Measurements from ENCODE around the gene HOXC4.

DNA sequence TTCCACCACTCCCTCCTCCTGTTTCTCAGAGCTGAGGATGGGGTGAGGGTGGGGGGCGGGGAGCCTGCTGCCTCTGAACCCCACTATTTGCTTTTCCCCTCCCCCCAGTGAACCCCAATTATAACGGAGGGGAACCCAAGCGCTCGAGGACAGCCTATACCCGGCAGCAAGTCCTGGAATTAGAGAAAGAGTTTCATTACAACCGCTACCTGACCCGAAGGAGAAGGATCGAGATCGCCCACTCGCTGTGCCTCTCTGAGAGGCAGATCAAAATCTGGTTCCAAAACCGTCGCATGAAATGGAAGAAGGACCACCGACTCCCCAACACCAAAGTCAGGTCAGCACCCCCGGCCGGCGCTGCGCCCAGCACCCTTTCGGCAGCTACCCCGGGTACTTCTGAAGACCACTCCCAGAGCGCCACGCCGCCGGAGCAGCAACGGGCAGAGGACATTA, 1.1 kb downstream of the HOXC4 start:
- TF ChIP-seq, protein P1, sequence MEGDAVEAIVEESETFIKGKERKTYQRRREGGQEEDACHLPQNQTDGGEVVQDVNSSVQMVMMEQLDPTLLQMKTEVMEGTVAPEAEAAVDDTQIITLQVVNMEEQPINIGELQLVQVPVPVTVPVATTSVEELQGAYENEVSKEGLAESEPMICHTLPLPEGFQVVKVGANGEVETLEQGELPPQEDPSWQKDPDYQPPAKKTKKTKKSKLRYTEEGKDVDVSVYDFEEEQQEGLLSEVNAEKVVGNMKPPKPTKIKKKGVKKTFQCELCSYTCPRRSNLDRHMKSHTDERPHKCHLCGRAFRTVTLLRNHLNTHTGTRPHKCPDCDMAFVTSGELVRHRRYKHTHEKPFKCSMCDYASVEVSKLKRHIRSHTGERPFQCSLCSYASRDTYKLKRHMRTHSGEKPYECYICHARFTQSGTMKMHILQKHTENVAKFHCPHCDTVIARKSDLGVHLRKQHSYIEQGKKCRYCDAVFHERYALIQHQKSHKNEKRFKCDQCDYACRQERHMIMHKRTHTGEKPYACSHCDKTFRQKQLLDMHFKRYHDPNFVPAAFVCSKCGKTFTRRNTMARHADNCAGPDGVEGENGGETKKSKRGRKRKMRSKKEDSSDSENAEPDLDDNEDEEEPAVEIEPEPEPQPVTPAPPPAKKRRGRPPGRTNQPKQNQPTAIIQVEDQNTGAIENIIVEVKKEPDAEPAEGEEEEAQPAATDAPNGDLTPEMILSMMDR (IDR thresholded peaks at IDR 0.05 in 2 of 3, conservative IDR thresholded peaks at IDR 0.05 in 1 of 3; ENCODE audit: control insufficient read depth in 2 of 3, extremely low read depth in 1 of 3, insufficient read depth in 1 of 3, low read depth in 3 of 3, low read length in 3 of 3), result no peak
- TF ChIP-seq, protein P2, sequence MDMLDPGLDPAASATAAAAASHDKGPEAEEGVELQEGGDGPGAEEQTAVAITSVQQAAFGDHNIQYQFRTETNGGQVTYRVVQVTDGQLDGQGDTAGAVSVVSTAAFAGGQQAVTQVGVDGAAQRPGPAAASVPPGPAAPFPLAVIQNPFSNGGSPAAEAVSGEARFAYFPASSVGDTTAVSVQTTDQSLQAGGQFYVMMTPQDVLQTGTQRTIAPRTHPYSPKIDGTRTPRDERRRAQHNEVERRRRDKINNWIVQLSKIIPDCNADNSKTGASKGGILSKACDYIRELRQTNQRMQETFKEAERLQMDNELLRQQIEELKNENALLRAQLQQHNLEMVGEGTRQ (IDR thresholded peaks at IDR 0.05; ENCODE audit: borderline replicate concordance, low read depth, low read length), result no peak
- TF ChIP-seq, protein P3, sequence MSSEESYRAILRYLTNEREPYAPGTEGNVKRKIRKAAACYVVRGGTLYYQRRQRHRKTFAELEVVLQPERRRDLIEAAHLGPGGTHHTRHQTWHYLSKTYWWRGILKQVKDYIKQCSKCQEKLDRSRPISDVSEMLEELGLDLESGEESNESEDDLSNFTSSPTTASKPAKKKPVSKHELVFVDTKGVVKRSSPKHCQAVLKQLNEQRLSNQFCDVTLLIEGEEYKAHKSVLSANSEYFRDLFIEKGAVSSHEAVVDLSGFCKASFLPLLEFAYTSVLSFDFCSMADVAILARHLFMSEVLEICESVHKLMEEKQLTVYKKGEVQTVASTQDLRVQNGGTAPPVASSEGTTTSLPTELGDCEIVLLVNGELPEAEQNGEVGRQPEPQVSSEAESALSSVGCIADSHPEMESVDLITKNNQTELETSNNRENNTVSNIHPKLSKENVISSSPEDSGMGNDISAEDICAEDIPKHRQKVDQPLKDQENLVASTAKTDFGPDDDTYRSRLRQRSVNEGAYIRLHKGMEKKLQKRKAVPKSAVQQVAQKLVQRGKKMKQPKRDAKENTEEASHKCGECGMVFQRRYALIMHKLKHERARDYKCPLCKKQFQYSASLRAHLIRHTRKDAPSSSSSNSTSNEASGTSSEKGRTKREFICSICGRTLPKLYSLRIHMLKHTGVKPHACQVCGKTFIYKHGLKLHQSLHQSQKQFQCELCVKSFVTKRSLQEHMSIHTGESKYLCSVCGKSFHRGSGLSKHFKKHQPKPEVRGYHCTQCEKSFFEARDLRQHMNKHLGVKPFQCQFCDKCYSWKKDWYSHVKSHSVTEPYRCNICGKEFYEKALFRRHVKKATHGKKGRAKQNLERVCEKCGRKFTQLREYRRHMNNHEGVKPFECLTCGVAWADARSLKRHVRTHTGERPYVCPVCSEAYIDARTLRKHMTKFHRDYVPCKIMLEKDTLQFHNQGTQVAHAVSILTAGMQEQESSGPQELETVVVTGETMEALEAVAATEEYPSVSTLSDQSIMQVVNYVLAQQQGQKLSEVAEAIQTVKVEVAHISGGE (CRISPR knock-in tag; IDR thresholded peaks at IDR 0.05), result no peak
- TF ChIP-seq YY1 (IDR thresholded peaks at IDR 0.05; ENCODE audit: low read depth, low read length), result no peak
- no peak for TF ChIP-seq MXI1 (IDR thresholded peaks at IDR 0.05; ENCODE audit: low read depth, low read length)
- no peak for TF ChIP-seq RELA (IDR thresholded peaks at IDR 0.05; ENCODE audit: borderline replicate concordance, partially characterized antibody)
- no peak for TF ChIP-seq EZH2 (IDR thresholded peaks at IDR 0.05; ENCODE audit: borderline replicate concordance, control insufficient read depth, low read depth, low read length)
- TF ChIP-seq POLR2A (IDR thresholded peaks at IDR 0.05; ENCODE audit: low read depth, low read length), result no peak
- TF ChIP-seq LARP7 (IDR thresholded peaks at IDR 0.05), result no peak
- TF ChIP-seq EGR1 (IDR thresholded peaks at IDR 0.05; ENCODE audit: borderline replicate concordance in 1 of 2, low read depth in 2 of 2, low read length in 2 of 2), result no peak
- no peak for TF ChIP-seq CREB1 (IDR thresholded peaks at IDR 0.05; ENCODE audit: low read depth)
- no peak for TF ChIP-seq EP300 (IDR thresholded peaks at IDR 0.05; ENCODE audit: borderline replicate concordance in 1 of 2, control insufficient read depth in 1 of 2, low read depth in 2 of 2, low read length in 2 of 2)
- TF ChIP-seq NR2C2 (IDR thresholded peaks at IDR 0.05; ENCODE audit: borderline replicate concordance, control insufficient read depth, insufficient read length, low read depth), result no peak
- TF ChIP-seq SREBF1 (IDR thresholded peaks at IDR 0.05; ENCODE audit: low read length), result no peak

Measured in GM12878 (cell line).